Breast epithelium (tissue), 4 donors: ENCODE data around the gene S100A14. TPM values are rescaled to one million over a fixed set of nuclear protein-coding genes. Genes with fewer than 3 reads are reported as not detected.
A peak's percentile ranks its signal among the peaks of the same experiment; 100 is the strongest.

Experiments used
- DNase-seq, 2 donors: peaks; one replicate each; pipeline ENCODE4 v3.0.0-alpha.2; 2019; ENCODE audit warnings: low spot score in 2 of 2
- H3K27ac ChIP-seq, 2 donors: fragments of 200-600 bp; sonication (generic) in 1 of 2; one replicate each; pipeline ENCODE4 v1.5.1; 2016 to 2019; ENCODE audit warnings: mild to moderate bottlenecking in 1 of 2
- H3K27me3 ChIP-seq, 2 donors: fragments of 200-600 bp; sonication (generic) in 1 of 2; one replicate each; pipeline versions ENCODE4 v1.5.1 to v1.6.0; 2017 to 2019; ENCODE audit warnings: control low read depth in 1 of 2, mild to moderate bottlenecking in 1 of 2
- H3K36me3 ChIP-seq: fragments of 200-600 bp; one replicate; pipeline ENCODE4 v1.5.1; 2019
- H3K4me1 ChIP-seq, 2 donors: fragments of 200-600 bp; sonication (generic); one replicate each; pipeline ENCODE4 v1.5.1; 2016 to 2019; ENCODE audit warnings: control low read depth in 1 of 2
- H3K4me3 ChIP-seq, 3 donors: fragments of 200-600 bp; sonication (generic); 1 replicate in 2 of 3; 2 replicates in 1 of 3; pipeline ENCODE4 v1.5.1; 2016 to 2019; ENCODE audit warnings: mild to moderate bottlenecking in 3 of 3, moderate library complexity in 2 of 3
- H3K9me3 ChIP-seq, 2 donors: fragments of 200-600 bp; sonication (generic) in 1 of 2; one replicate each; pipeline ENCODE4 v1.5.1; 2016 to 2019; ENCODE audit warnings: control low read depth in 1 of 2
- POLR2A ChIP-seq: fragments of 450-650 bp; IDR thresholded peaks from one replicate; pipeline ENCODE4 v1.6.1; 2016; ENCODE audit warnings: antibody characterized with exemption, mild to moderate bottlenecking, moderate library complexity
- POLR2AphosphoS5 ChIP-seq, 3 donors: sonication (generic); formaldehyde crosslinking; IDR thresholded peaks; one replicate each; pipeline ENCODE4 v1.6.1; 2017; ENCODE audit warnings: antibody characterized with exemption in 3 of 3
- intact Hi-C: fragments of 100-400 bp; cut with DNase I; formaldehyde crosslinking; loops from one replicate; pipeline ENCODE4 v1.15.1; 2023; ENCODE audit warnings: low total_unique reads
- total RNA-seq, 3 donors: library from RNA; depleted of rRNA; stranded (reverse); fragments of >200 nt; gene quantifications; one replicate each; pipeline ENCODE4 v1.1.0, GENCODE V29; 2016
- TF ChIP-seq, protein P1 (sequence below), 3 donors: fragments of 450-650 bp; IDR thresholded peaks; one replicate each; pipeline ENCODE4 v1.5.1; 2016 to 2017; ENCODE audit warnings: antibody characterized with exemption in 3 of 3, mild to moderate bottlenecking in 3 of 3, moderate library complexity in 3 of 3

The S100A14 gene
- total RNA-seq, 3 donors from 2014 or later: 70.1 to 99.2 TPM; not detected in 1

DNA sequence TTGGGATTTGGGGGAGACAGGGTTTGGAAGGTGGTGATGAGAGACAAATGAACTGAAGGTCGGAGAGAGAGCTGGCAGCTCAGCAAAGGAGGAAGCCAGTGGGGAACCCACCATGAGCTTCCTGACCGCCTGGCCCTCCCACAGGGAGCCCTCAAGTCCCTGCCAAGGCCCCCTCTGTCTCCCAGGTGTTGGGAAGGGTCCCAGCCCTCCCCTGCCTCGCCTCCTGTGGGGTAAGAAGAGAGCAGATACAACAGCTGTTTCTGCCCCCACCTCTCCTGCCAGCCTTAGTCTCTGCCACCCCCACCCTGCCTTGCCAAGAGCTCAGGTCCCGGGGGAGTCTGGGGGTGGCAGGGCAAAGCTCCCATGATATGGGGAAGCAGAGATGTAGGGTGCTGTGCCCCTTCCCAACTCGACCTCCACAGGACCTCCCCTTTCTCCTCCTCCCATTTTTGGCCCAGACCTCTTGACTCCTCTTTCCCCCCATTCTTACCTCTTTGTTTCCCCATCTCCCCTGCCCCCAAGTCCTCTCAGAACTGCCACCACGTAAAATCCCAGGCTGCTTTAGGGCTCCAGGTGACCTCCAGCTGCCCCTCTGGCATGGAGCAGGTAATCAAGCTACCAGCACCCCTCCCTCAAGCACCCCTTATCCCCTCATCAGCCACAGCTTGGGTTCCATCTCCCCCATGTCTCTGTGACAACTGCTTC, 12.7 kb upstream of the S100A14 start:
- no peak for TF ChIP-seq POLR2A
- TF ChIP-seq, protein P1, sequence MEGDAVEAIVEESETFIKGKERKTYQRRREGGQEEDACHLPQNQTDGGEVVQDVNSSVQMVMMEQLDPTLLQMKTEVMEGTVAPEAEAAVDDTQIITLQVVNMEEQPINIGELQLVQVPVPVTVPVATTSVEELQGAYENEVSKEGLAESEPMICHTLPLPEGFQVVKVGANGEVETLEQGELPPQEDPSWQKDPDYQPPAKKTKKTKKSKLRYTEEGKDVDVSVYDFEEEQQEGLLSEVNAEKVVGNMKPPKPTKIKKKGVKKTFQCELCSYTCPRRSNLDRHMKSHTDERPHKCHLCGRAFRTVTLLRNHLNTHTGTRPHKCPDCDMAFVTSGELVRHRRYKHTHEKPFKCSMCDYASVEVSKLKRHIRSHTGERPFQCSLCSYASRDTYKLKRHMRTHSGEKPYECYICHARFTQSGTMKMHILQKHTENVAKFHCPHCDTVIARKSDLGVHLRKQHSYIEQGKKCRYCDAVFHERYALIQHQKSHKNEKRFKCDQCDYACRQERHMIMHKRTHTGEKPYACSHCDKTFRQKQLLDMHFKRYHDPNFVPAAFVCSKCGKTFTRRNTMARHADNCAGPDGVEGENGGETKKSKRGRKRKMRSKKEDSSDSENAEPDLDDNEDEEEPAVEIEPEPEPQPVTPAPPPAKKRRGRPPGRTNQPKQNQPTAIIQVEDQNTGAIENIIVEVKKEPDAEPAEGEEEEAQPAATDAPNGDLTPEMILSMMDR (IDR thresholded peaks at IDR 0.05): no peak
- TF ChIP-seq POLR2AphosphoS5 (IDR thresholded peaks at IDR 0.05): no peak
- peaks cover 0 to 3% of the 10 kb centered on the region in 2 donors for H3K4me1 ChIP-seq
- H3K27me3 ChIP-seq: no peaks in the 10 kb centered on the region
- no peaks in the 10 kb centered on the region for H3K36me3 ChIP-seq
- H3K4me3 ChIP-seq: peak overlapping the region in 2 of 3 donors; percentile 35 to 74
- H3K9me3 ChIP-seq: no peaks in the 10 kb centered on the region
- intact Hi-C loops: loop anchor here (10.0 kb wide), 1 partner anchor 54 kb away; no protein-coding TSS in a partner anchor
- DNase-seq: no peak
- H3K27ac ChIP-seq: peak overlapping the region; percentile 96 to 97

- TF ChIP-seq POLR2A (no peak), POLR2AphosphoS5 (IDR thresholded peaks at IDR 0.05) (no peak)
- TF ChIP-seq, protein P1 (IDR thresholded peaks at IDR 0.05): peak in 2 of 3 donors; percentile 12 to 43
- no peaks in the 10 kb centered on the region for H3K9me3 ChIP-seq
- no peaks in the 10 kb centered on the region for H3K27me3 ChIP-seq
- peaks cover 0 to 3% of the 10 kb centered on the region in 2 donors for H3K4me1 ChIP-seq
- intact Hi-C loops: loop anchor here (10.0 kb wide), 1 partner anchor 53 kb away; no protein-coding TSS in a partner anchor
- peak within 1 kb of the TSS; percentile 96 to 97 for H3K27ac ChIP-seq
- H3K4me3 ChIP-seq: peak within 1 kb of the TSS; percentile 56 to 74 (median 61)
- H3K36me3 ChIP-seq: no peaks in the 10 kb centered on the region
- peak; percentile 68 to 73 for DNase-seq
Observed at GRCh38 chr1:153627715-153628626, 11.8 kb upstream of the S100A14 start, which contains the start of gene S100A1. Gene S100A1 (plus strand): TSS chr1:153628434. CDS start chr1:153630522, 2,088 bp downstream.

DNA sequence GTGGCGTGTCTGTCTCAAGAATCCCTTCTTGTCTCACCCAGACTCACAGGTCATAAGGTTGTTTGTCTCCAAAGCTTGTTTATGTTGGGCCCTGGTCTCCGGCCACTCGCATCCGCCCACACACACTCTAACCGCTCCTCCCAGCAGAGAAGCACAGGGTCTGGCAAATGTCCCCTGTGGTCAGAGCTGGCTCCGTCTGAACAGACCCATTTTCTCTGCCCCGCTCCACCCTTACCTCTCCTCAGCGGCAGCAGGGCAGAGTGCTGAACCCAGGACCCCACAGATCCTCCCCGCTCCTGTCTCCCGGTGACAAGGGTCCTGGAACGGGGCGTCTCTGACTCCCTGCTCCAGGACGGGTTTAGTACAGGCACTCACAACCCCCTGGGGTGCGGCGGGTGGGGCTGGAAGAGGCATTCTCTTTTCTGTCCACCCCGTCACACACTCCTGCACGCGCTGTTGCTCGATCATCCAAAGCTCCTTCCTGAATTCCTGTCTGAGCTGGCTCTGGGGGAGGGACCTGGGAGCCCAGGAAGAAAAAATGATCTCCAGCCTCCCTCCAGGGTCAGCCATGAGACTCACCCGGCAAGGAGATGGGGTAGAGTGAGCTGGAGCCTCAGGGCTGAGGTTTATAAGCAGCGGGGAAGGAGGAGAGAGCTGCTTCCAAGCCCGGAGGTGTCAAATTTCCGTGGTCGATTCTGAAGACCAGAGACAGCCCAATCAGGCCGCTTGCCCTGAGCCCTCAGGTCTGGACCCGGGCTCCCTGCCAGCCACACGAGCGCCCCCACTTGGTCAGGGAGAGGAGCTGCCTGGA, 11.0 kb upstream of the S100A14 start, which contains the start of gene S100A13:
Gene S100A13 (minus strand): TSS at position 602 of the 811 bp plus-strand sequence. CDS start 1,033 bp downstream, outside the sequence.
- H3K9me3 ChIP-seq: no peaks in the 10 kb centered on the region
- H3K4me3 ChIP-seq: peak within 1 kb of the TSS; percentile 56 to 74 (median 61)
- H3K27ac ChIP-seq: peak within 1 kb of the TSS; percentile 96 to 97
- no peaks in the 10 kb centered on the region for H3K36me3 ChIP-seq
- no peaks in the 10 kb centered on the region for H3K27me3 ChIP-seq
- H3K4me1 ChIP-seq: peaks cover 0 to 3% of the 10 kb centered on the region in 2 donors
- intact Hi-C loops: loop anchor here (10.0 kb wide), 1 partner anchor 52 kb away; no protein-coding TSS in a partner anchor
- TF ChIP-seq, protein P1 (IDR thresholded peaks at IDR 0.05): peak in 1 of 3 donors; percentile 51
- TF ChIP-seq POLR2A (peak; percentile 65), POLR2AphosphoS5 (IDR thresholded peaks at IDR 0.05) (peak; percentile 75 to 93 (median 78))
- DNase-seq: peak; percentile 70 to 74

DNA sequence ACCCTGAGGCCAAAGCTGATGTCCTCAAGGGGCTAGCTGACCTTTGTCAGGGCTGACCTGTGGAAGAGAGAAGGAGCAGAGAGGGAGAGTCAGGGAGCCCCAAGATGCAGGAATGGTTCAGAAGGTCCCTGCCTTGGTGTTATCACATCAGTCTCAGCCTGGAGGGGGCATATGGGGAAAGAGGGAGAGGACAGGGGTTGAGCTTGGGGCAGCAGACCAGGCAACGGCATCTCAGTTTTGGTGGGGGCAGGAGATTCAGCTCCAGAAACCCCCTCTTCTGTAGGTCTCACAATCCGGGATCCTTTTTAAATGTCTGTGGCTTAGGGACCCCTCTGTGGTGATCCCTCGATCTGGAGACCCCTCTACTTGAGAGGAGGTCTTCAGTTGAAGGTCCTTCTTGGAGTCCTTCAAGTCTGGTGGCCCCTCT, 10.4 kb upstream of the S100A14 start:
- H3K9me3 ChIP-seq: no peaks in the 10 kb centered on the region
- intact Hi-C loops: loop anchor here (10.0 kb wide), 1 partner anchor 52 kb away; no protein-coding TSS in a partner anchor
- no peaks in the 10 kb centered on the region for H3K27me3 ChIP-seq
- H3K36me3 ChIP-seq: no peaks in the 10 kb centered on the region
- peaks cover 0 to 3% of the 10 kb centered on the region in 2 donors for H3K4me1 ChIP-seq
- DNase-seq: no peak
- H3K4me3 ChIP-seq: peak overlapping the region; percentile 56 to 74 (median 61)
- TF ChIP-seq POLR2A (no peak), POLR2AphosphoS5 (IDR thresholded peaks at IDR 0.05) (no peak)
- TF ChIP-seq, protein P1 (IDR thresholded peaks at IDR 0.05): no peak
- H3K27ac ChIP-seq: peak overlapping the region; percentile 96 to 97
